ENCODE results near the gene NPDC1. TPM values are rescaled to one million over a fixed set of nuclear protein-coding genes. Genes with fewer than 3 reads are reported as not detected.

Gene NPDC1
- total RNA-seq, 1 experiment from 2014 or later, result 10.7 TPM

- DNase-seq (ENCODE audit: low read depth), result peak; percentile 85
These were observed 9.7 kb upstream of the NPDC1 start for GRCh38 chr9:137055385-137056364.

GRCh38 chr9:137054932-137055384 lies 9.0 kb upstream of the NPDC1 start:
- DNase-seq (ENCODE audit: low read depth), result no peak

- DNase-seq (ENCODE audit: low read depth), result no peak
These were observed 8.3 kb upstream of the NPDC1 start, which contains the start of gene ENTPD2 for GRCh38 chr9:137053944-137054931. TSS of gene ENTPD2 (minus strand) at chr9:137054061. CDS start at chr9:137053997, 64 bp downstream.

GRCh38 chr9:137052998-137053943 lies 7.3 kb upstream of the NPDC1 start:
- DNase-seq (ENCODE audit: low read depth), result no peak

GRCh38 chr9:137052293-137052692 lies 6.3 kb upstream of the NPDC1 start:
- no peak for DNase-seq (ENCODE audit: low read depth)

GRCh38 chr9:137051145-137051724 lies 5.3 kb upstream of the NPDC1 start:
- no peak for DNase-seq (ENCODE audit: low read depth)

GRCh38 chr9:137050570-137050969 lies 4.6 kb upstream of the NPDC1 start:
- peak; percentile 28 for DNase-seq (ENCODE audit: low read depth)

- peak; percentile 44 for DNase-seq (ENCODE audit: low read depth)
These were observed 3.8 kb upstream of the NPDC1 start for GRCh38 chr9:137049544-137050449.

GRCh38 chr9:137048655-137049543 lies 2.9 kb upstream of the NPDC1 start:
- peak; percentile 35 for DNase-seq (ENCODE audit: low read depth)

- DNase-seq (ENCODE audit: low read depth), result peak; percentile 57
These were observed 486 bp downstream of the NPDC1 start for GRCh38 chr9:137045294-137046087.

- DNase-seq (ENCODE audit: low read depth), result peak; percentile 52
These were observed 1.3 kb downstream of the NPDC1 start for GRCh38 chr9:137044502-137045177.

GRCh38 chr9:137044037-137044436 lies 1.9 kb downstream of the NPDC1 start:
- no peak for DNase-seq (ENCODE audit: low read depth)

- no peak for DNase-seq (ENCODE audit: low read depth)
These were observed 2.9 kb downstream of the NPDC1 start for GRCh38 chr9:137042751-137043727.

GRCh38 chr9:137041124-137041523 lies 4.9 kb downstream of the NPDC1 start:
- DNase-seq (ENCODE audit: low read depth), result no peak

- DNase-seq (ENCODE audit: low read depth), result no peak
These were observed 5.4 kb downstream of the NPDC1 start for GRCh38 chr9:137040568-137040967.
